AG04449 (cell line): ENCODE data around the gene CROT.

Experiments used
- CTCF ChIA-PET: fragments of 350-600 bp; formaldehyde crosslinking; extraction: SDS; loops from one replicate; lab custom pipeline; 2021; ENCODE audit warnings: antibody characterized with exemption; lab: Yijun Ruan, JAX
- POLR2A ChIA-PET: fragments of 400-600, 350-600 bp; formaldehyde crosslinking; extraction: SDS; loops from one replicate; lab custom pipeline; 2020; ENCODE audit warnings: antibody characterized with exemption, inconsistent platforms; lab: Yijun Ruan, JAX
- DNase-seq: peaks from one replicate; pipeline ENCODE4 v3.0.0-alpha.2; 2010; ENCODE audit warnings: low read depth, low spot score
- H3K4me3 ChIP-seq: 2 replicates; pipeline ENCODE4 v1.5.1; 2011; ENCODE audit warnings: low read depth, mild to moderate bottlenecking, control low read depth, low read length
- TF ChIP-seq, protein P1 (sequence below): IDR thresholded peaks from one replicate; pipeline ENCODE4 v1.5.1; 2011; ENCODE audit warnings: mild to moderate bottlenecking, moderate library complexity, low read length, control low read depth, inconsistent platforms; ENCODE audit not compliant: insufficient read depth; ENCODE audit errors: missing control alignments

The CROT gene

GRCh38 chr7:87345166-87345927 lies at the start of gene CROT:
CROT (plus strand) TSS chr7:87345664; CDS start chr7:87349069, 3,405 bp downstream.
- peak; percentile 59 for DNase-seq
- TF ChIP-seq, protein P1, sequence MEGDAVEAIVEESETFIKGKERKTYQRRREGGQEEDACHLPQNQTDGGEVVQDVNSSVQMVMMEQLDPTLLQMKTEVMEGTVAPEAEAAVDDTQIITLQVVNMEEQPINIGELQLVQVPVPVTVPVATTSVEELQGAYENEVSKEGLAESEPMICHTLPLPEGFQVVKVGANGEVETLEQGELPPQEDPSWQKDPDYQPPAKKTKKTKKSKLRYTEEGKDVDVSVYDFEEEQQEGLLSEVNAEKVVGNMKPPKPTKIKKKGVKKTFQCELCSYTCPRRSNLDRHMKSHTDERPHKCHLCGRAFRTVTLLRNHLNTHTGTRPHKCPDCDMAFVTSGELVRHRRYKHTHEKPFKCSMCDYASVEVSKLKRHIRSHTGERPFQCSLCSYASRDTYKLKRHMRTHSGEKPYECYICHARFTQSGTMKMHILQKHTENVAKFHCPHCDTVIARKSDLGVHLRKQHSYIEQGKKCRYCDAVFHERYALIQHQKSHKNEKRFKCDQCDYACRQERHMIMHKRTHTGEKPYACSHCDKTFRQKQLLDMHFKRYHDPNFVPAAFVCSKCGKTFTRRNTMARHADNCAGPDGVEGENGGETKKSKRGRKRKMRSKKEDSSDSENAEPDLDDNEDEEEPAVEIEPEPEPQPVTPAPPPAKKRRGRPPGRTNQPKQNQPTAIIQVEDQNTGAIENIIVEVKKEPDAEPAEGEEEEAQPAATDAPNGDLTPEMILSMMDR, result no peak
- CTCF ChIA-PET, result interaction anchor here (1.8 kb wide), 1 partner anchor 71 kb away, joined by 6 read pairs; no protein-coding TSS in a partner anchor
- POLR2A ChIA-PET, result interaction anchor here (0.6 to 1.0 kb wide), 7 partner anchors 13 to 643 kb away, joined by 3 read pairs; no protein-coding TSS in a partner anchor
- peak within 1 kb of the TSS; percentile 77 for H3K4me3 ChIP-seq

DNA sequence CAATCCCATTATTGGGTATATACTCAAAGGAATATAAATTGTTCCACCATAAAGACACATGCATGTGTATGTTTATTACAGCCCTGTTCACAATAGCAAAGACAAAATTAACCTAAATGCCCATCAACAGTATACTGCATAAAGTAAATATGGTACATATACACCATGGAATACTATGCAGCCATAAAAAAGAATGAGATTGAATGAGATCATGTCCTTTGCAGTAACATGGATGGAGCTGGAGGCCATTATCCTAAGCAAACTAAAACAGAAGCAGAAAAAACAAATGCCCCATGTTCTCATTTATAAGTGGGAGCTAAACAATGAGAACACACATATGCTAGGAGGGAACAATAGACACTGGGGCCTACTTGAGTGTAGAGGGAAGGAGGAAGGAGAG lies 44.7 kb upstream of the CROT start:
- no peak overlapping the region for H3K4me3 ChIP-seq
- POLR2A ChIA-PET, result no interaction called here
- DNase-seq, result no peak
- TF ChIP-seq, protein P1, result no peak
- CTCF ChIA-PET, result interaction anchor here (0.9 to 2.2 kb wide), 3 partner anchors 12 to 118 kb away, joined by 4 to 6 read pairs (median 5); no protein-coding TSS in a partner anchor

DNA sequence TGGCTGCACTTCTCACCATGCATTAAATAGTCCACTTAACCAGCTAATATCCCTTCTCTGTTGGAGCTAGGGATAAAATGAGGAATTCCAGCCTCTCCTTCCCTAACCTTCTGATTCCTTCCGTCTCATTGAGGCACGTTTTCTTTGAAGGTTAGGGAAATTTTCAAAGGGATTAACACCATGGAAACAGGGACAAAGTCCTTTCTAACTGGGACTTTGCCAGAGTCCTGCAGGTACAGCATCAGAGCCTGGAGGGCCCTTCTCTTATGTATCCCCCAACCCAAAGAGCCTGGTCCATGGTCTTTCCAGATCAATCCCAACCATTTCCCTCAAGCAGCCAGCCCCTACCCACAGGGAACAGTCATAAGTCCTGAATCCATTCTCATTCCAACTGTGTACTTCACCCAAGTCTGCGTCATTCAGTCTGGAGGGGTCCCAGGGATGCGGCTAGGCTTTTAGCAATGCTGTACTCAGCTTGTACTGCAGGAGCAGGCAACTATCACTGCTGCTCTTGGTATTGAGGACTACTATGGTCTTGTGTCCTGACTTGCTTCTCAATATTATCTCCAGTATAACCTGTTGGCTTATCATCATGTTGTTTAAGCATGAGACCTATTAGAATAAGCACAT lies 34.6 kb upstream of the CROT start:
- no peak for DNase-seq
- TF ChIP-seq, protein P1, result no peak
- POLR2A ChIA-PET, result no interaction called here
- CTCF ChIA-PET, result interaction anchor here (12.2 kb wide), 1 partner anchor 104 kb away, joined by 488 read pairs; no protein-coding TSS in a partner anchor
- no peak overlapping the region for H3K4me3 ChIP-seq

GRCh38 chr7:87312215-87312865 lies 33.1 kb upstream of the CROT start:
- ChIA-PET CTCF (interaction anchor here (0.8 to 12.2 kb wide), 7 partner anchors 9 to 117 kb away, joined by 3 to 488 read pairs (median 6); no protein-coding TSS in a partner anchor), POLR2A (no interaction called here)
- no peak overlapping the region for H3K4me3 ChIP-seq
- peak; percentile 17 for DNase-seq
- TF ChIP-seq, protein P1, result peak; percentile 95

DNA sequence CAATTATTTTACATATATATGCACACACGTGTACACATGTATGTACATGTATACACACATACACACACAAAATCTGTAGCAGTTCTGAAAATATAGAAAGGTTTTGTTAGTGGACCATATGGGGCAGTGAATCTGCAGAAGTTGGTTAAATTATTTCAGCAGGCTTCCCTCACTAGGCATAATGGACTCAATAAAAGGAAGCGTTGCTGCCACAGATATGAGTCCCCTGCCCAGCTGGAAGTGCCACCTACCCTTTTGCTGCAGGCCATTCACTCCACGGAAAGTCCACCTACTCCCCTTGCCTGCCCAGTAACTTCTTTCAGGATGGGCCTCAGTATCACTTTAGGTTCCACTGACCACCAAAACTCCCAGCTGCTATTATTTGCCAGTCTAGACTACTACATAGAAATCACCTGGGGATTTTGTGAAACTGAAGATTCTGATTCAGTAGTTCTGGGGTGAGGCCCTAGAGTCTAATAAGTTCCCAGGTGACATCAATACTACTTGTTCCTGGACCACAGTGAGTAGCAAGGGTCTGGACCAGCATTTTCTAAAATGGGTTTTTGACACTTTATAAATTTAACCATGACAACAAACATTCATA lies 29.3 kb upstream of the CROT start:
- no peak overlapping the region for H3K4me3 ChIP-seq
- no peak for DNase-seq
- TF ChIP-seq, protein P1, result no peak
- POLR2A ChIA-PET, result no interaction called here
- CTCF ChIA-PET, result interaction anchor here (1.2 to 12.2 kb wide), 4 partner anchors 8 to 99 kb away, joined by 4 to 488 read pairs (median 6); no protein-coding TSS in a partner anchor
